NCI-H146 (cell line): ENCODE measurements around the gene UXS1.

Experiments
- DNase-seq: peaks from one replicate; lab custom pipeline; 2025; lab: John Stamatoyannopoulos, UW

UXS1 gene

DNA sequence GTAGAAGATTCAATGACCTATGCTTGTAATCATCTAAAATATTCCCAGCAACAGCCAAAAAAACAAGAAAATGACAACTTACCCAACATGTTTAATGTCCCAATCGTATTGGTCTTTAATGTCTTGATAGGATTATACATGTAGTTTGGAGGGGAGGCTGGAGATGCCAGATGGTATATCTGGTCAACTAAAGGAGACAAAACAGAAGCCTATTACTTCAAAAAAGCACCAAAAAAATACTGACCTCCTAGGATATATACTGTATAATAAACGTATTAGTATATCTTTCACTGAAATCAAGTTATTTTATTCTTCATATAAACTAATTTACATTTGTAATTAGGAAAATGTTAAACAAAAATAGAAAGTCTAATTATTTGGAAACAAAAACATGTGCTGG lies 64.5 kb downstream of the UXS1 start:
- no peak for DNase-seq

DNA sequence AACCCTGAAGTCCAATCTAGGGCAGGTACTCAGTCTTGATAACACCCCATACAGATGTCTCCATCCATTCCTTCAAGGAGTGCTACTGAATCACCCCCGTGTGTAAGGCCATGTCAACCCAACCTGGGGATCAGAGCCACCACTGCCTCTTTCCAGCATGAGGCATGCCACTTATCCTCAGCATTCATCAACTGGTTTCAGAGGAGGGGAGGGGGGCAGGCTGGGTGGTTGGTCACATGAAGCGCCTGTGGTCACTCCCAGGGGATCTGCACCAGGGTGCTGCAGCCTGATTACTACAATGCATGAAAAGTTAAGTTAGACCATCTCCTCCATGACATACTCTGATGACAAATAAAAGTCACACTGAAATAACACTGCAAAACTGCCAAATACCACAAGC lies 65.0 kb downstream of the UXS1 start:
- DNase-seq = no peak

DNA sequence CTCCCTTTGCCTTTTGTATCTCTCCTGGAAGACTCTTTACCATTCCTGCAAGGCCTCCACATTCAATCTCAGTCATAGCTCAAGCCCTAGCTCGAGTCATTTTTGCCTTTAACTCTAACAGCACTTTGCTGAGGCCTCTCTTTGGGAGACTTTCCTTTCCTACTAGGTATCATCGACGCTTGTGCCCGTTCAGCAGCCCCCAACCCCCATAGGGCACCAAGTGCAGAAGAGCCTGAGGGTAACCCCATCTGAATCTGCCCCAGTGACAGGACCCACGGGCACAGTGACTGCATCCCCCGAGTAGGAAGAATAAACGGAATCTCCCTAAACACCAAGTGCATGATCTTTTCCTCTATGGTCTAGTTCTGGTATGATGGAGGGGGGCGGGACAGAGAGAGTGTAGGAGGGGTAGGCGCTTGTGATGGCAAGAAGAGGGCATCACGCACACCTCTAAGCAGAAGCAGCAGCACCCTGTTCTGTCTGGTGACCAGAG lies 66.3 kb downstream of the UXS1 start:
- DNase-seq = no peak

DNA sequence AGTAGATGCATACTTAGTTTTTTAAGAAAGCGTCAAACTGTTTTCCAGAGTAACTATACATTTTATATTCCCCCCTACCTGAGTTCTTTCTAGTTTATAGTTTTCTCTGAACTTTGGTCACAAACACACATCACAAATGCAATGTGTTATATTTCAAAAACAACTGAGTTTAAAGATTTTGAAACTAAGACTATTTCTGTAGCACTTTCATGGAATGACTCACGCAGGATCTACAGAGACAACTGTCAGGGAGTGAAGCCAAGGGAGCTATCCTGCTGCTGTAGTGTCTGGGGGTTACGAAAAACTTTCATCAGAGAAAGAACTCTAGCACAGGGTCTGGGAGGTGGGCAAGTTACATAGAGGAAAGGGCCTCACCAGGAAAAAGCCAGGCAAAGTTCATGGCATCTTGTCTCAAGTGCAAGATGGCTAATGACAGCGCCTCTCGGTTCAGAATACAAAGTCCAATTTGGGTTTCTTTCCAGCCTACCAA lies 66.8 kb downstream of the UXS1 start:
- DNase-seq = no peak

DNA sequence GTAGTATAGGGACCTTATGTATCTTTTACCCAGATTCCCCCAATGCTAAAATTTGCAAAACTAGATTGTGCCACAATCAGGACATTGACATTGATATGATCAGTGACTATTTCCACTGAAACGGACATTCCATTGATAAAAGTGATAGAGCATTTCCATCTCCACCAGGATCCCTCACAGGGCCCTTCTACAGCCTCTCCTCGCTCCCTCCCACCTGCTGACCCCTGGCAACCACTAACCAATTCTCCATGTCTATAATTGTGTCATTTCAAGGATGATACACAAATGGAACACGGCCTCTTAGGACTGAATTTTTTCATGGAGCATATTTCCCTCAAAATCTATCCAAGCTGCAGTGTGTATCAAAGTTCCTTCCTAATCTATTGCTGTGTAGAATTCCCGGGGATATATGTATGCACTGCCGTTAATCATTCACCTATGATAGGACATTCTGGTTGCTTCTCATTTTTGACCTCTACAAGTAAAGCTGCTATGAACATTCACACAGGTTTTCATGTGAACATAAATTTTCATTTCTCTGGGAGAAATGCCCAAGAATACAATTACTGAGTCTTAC lies 67.3 kb downstream of the UXS1 start:
- DNase-seq = no peak

DNA sequence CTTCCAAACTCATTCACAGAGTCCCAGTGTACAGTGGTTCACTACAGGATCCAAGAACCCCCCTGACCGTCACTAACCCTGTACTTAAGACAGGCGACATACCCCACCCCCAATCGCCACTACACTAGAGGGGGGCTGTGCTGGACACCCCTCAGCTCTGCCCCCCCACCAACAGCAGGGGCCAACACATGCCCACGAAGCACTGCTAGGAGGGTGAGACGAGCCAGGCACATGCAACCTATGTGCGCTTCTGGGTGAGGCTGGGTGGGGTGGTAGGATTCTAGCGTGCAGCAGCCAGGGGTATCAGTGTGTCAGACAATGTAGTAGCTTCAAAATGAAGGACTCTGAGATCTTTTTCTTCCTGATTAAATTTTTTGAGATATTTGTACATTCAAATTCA lies 67.8 kb downstream of the UXS1 start:
- no peak for DNase-seq

DNA sequence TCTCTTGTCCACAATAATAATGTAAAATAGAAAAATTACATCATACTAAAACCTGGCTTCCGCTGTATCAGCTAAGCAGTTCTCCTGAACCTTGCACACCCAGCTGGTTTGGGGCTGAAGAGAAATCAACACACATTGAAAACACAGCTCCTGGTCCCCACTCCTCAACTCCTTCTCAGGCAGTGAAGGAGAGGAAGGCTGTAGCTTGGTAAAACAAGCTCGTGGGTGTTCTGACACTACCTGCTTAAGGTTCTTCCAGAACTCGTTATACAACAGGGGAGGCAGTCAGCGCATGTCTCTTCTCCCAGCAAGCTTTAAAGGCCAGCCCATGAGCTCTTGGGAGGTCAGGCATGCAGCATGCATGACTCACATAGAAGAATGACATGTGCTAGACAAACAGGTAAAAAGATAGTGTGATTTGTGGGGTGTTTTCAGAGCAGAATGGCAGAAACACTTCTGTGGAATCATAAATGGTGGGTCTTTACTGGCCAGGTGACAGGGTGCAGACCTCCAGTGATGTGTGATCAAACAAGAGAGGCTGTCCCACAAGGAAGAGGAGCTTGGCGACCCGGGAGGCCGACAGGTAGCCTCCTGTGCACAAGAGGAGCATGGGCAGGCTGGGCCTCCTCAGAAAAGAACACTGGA lies 69.1 kb downstream of the UXS1 start:
- DNase-seq = no peak

DNA sequence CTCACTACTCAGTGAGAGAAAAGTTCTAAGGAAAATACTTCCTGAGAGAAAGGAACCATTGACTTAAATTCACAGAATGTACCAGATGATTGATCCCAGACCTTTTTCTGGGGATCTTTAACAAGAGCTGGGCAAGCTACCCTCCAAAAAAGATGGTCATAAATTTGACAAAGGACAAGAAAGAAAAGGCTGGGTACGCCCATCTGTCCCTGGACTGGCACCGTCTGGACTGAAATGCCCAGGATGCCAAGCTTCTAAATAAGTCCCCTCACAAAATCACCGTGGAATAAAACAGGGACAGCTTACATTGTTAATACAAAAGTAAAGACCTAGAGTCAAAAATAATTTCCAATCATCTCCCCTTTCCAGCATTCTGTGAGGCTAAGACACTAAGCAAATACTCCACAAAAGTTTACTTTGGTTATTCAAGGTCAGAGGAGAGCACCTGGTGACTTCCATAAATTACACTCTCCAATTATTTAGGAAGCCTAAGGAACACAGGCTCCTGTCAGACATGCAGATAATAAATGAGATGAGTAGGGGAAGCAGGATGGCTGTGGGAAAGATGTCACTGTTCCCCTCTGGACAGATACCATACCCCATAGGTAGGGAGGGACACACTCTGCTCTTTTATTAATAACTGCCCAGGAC lies 69.9 kb downstream of the UXS1 start:
- DNase-seq = peak; percentile 18

DNA sequence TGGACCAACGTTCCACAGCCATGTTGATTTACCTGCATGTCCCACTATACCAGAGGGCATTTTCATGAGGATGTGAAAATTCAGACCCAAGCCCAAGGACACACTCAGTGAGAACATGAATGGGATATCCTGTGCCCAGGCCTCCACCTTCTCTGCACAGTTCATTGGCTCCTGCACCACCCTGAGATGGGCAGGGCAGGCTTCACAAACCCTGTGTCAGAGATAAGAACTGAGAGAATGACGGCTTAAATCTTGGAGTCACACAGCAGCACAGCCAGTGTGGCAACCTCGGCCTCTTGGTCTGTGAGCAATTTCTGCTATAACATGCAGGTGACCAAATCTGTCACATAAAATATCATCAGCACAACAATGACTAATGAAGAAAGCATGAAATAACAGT lies 71.9 kb downstream of the UXS1 start:
- no peak for DNase-seq

DNA sequence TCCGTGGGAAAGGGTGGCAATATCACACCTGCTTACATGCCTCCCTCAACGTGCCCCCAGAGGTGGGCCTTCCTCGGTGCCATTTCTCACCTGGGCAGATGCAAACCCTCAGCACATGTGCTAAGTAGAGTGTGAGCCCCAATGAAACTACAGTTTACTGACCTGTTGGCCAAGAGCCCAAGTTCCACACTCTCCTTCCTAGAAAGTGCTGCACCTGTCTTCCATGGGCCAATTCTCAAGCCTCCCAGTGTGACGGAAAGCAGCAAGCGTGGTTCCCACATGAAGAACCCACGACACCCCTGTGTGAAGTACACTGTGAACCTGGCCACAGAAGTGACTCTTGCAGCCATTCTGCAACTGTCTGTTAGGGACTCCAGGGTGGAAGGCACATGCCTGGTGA lies 73.7 kb downstream of the UXS1 start:
- no peak for DNase-seq

DNA sequence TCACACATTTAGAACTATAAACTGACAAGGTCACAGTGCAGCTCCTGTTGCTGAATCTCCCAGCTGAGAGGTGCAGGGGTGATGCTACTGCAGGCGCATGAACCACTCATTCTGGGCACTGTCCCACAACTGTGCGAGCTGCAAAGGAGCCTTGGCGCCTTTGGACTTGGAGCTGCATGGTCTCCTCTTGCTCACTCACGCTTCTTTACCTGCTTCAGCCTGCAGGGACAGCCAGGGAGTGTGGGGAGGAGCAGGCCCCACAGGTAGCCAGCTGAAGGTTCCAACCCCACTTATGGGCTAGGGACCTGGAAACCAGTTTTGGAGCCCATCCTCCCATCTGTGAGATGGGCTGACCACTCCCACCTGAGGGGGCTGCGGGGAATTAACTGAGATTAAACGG lies 75.0 kb downstream of the UXS1 start:
- no peak for DNase-seq

DNA sequence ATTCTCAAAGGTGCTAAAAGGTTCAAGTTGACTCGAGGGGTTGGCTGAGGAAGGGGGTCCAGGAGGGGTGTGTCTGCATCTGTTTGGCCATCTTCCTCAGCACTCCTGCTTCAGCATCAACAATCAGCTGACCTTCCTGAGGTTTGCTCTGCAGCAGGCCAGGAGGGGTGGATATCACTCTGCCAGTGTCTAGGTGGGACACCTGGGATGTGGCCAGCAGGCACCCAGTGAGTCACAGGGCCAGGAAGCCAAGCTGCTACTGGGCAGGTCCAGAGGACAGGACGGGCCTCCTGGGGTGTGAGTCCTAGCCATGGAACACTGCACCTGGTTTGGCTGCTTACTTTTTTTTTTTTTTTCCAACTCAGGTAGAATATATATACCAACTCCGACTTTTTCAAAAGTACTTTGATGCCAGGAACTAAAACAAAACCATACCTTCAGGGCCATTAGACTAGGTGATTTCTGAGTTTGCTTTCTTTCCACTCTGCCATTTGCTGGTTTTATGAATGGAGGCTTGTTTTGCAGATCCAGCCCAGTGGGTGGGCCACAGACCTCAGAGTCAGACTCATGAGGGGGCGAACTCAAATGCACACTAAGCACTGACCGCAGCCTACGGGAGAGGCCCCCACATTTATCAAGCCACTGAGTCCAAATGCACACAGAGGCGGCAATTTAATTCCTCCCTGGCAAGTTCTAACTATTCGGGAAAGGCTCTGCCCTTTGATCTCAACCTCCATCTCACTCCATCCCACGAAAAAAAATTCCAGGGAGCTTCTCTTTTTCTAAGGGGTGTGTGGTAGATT lies 76.0 kb downstream of the UXS1 start:
- DNase-seq = peak; percentile 11

DNA sequence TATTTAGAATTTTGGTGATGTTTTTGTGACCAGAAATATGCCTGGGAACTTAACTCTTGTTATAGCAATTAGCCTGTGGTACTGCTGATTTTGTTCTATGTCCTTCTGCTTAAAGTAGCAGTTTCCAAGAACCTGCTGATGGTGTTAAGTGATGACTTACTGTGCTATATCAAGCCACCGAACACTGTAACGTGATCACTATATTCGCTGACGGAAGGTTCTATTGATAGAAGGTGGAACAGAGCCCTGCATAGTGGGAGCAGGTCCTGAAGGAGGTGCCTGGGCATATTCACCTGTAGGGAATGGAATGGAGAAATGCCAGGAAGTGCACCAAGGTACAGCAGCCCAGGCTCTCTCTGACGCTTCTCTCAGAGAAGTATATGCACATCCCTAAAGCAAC lies 76.8 kb downstream of the UXS1 start:
- DNase-seq = no peak

DNA sequence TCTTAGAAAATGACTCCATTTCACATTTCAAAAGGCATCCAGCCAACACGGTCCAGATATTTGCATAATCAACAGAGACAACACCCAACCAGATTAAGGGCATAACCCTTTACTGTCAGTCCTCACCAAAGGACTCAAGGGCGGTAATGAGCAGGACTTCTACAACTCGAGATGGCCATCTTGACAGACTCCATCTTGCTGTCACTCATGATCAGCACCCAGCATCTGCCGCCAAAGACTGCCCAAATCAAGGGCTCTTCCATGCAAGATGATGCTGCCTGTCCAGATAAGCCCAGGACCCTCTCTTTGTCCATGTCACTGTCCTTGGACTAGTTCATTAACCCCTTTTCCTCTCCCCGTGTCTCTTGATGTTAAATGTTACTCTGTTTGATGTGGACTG lies 77.9 kb downstream of the UXS1 start:
- DNase-seq = no peak

DNA sequence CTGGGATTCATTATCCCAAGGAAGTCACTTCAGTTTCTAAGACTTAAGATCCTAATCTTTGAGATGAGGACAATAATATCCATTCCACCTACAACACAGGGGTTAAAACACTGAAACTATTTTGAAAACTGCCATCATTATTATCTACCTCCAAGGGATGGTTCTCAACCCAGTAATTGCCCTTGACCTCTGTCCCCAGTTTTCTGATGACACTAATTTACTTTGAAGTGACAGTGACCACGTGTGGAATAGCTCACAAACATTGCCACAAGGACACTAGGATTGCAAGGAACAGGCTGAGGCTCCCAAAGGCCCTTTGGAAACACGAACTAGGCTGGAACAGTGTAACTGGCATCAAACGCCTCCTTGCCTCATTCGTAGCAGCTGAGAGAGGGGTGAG lies 78.4 kb downstream of the UXS1 start:
- no peak for DNase-seq

DNA sequence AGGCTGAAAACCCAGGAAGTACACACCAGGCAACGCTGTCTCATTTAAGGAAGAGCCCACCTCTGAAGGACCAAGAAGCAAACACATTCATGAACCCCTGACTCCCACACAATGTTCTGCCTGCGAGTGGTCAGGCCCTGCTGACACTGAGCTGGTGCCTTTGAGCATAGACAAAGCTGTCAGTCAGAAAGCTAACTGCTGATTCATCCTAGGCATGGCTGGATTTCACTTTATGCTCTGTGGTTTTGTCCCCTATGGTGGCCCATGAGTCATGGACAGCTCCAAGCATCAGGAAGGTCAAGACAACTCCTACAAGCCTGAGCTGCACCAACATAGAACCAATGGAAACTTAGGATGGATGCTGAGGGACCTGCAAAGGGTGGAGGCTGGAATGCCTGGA lies 78.9 kb downstream of the UXS1 start:
- DNase-seq = no peak

DNA sequence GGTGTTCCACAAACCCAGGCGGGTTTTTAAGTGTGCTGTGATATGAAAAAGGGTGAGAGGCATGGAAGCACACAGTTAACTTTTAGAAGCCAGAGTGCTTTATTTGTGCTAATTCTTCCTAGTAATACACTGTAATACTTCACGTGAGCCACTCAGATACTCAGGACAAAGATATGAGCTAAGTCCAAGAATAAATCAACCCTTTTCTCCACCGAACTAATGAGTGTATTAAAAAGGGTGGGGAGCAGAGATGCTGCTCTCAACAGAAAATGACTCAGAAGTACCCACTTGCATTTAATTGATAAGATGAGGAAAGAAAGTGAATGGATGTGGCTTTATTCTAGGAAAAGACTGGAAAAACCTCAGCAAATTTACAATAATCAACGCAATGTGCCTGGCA lies 79.9 kb downstream of the UXS1 start:
- no peak for DNase-seq

DNA sequence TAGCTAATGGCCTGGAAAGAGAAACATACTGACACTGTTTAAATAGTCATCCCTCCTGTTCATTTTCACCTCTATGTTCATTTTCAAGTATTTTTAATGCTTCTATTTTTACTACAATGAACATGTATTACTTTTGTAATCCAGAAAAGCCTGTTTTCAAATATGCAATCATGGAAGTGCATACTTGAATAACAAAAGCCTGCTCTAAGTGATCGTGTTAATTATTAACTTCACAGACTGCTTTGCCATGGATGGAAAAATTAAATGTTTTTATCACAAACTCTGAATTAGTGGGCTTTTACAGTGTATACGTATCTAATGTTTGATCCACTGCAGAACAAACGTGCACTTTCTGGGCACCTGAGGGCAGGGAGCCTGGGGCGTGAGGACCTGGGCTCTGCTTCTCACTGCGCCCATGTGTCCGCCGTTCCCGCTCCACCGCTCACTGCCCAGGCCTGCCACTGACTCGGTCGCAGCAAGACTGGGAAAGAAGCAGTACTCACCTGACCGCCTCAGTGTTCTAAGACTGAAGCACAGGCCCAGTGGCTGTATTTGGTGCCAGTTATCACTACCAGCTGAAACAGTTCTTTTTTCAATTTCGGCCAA lies 80.6 kb downstream of the UXS1 start:
- no peak for DNase-seq

DNA sequence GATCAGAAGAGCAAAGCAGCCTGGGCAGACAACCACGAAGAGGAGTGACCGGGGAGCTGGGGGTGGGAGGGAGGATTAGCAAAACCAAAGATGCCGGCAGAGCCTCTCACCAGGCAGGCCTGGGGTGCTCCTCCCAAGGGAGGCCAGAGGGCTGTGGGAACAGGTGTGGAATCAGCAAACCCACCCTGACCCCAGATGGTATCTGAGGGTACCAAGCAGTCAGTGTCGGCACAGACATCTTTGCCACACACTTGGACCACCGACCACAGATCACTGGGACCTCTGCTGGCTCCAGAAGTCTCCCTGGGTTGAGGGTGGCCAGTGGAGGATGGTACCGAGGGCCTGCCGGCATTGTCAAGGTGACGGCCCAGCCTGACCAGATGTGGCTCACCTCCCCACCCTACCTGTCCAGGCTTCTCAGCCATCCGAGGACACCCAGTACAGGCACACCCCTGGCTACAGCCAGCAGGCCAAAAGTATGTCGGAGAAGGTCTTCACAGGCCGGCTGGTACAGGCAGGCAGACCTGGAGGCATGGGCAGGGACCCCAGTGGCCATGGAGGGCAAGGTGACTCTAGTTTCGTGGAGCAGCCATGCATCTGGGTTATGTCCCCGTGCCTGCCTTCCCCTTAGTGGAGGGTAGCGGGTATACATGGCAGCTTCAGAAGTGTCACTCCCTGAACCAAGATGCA lies 82.1 kb downstream of the UXS1 start:
- DNase-seq = no peak

DNA sequence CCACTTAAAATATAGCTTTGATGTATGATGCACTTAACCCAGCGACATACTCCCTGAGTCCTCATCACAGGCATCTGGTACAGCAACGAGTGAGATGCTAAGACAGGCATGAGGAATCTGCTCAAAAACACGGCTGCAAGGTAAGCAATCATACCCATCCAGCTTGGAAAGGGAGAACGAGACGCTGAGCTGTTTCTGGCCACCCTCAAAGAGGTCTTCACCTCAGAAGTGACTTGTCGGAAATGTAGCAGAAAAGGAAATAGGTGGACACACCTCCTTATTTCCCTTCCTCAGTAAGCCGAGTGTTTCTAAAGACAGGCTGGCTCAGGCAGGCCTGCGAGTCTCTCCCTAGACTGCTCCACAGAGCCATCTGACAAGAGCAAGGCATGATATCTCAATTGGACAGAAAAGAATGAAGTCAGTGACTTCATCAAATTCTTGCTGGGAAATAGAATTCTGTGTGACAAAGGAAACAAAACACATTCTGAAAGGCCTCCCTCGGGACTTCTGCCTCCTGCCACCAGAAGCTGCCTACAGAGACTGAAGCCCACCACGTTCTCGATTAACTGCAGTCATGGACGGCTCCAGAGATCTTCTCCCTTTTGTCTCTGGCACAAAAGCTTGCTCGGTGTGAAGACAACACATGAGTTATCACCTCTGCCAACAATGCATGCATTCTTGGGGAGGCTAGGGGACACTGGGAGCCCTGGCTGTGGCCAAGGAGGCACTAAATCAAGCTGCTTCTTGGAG lies 84.3 kb downstream of the UXS1 start:
- no peak for DNase-seq

DNA sequence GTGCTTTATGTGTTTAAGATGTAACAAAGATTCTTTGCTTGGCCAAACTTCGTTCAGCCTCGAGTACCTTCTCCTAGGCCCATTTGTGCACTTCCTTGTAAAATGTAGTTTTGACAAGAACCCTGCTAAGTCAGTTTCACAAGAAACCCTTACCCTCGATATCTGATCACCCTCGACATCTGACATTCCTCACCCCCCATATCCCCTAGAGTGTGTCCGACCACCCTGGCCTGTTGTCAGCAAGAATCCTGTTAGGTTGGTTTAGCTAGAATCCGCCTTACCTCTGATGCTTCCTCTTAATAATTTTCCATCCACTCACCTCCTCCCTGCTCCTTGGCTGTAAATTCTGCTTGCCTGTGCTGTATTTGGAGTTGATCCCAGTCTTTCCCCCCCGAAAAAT lies 85.3 kb downstream of the UXS1 start:
- DNase-seq = no peak
